PC-3 (cell line): Measurements from ENCODE around the gene OR5H14.

Experiments
- EZH2 ChIP-seq: fragments of 300-600 bp; sonication (generic); IDR thresholded peaks from one replicate; pipeline ENCODE4 v1.6.1; 2017; ENCODE audit warnings: antibody characterized with exemption, mild to moderate bottlenecking, low read length; ENCODE audit not compliant: unreplicated experiment
- TF ChIP-seq, protein P1 (sequence below): fragments of 300-600 bp; sonication (generic); conservative IDR thresholded peaks from 2 replicates; pipeline ENCODE4 v1.5.1; 2017; ENCODE audit warnings: antibody characterized with exemption, low read depth, mild to moderate bottlenecking, low read length

DNA sequence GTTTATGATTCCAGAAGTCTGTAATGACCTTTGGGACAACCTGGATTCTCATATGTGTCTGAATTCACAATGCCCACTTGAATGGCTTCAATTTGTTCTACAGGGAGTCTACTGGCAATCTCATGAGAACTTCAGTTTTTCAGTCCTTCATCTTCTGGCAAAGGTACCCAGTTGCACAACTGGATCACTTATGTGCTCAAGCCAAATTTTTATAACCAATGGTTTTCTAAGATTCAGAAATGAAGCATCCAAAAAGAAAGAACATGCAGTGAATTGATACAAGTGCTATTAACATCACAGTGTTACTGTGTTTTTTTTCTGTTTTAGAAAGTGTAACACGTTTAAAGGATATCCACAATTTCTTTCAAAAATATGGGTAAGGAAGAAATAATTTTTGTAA lies at the start of gene OR5H14:
- TF ChIP-seq, protein P1, sequence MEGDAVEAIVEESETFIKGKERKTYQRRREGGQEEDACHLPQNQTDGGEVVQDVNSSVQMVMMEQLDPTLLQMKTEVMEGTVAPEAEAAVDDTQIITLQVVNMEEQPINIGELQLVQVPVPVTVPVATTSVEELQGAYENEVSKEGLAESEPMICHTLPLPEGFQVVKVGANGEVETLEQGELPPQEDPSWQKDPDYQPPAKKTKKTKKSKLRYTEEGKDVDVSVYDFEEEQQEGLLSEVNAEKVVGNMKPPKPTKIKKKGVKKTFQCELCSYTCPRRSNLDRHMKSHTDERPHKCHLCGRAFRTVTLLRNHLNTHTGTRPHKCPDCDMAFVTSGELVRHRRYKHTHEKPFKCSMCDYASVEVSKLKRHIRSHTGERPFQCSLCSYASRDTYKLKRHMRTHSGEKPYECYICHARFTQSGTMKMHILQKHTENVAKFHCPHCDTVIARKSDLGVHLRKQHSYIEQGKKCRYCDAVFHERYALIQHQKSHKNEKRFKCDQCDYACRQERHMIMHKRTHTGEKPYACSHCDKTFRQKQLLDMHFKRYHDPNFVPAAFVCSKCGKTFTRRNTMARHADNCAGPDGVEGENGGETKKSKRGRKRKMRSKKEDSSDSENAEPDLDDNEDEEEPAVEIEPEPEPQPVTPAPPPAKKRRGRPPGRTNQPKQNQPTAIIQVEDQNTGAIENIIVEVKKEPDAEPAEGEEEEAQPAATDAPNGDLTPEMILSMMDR, result no peak
- no peak for TF ChIP-seq EZH2
